Esophagus muscularis mucosa (tissue), 4 donors: Measurements from ENCODE around the gene ADAMTS14.

ENCODE experiments used
- CTCF ChIP-seq, 3 experiments: fragments of 200-600 bp in 2 of 3; fragments of 450-650 bp in 1 of 3; sonication (generic) in 2 of 3; IDR thresholded peaks; one replicate each; pipeline ENCODE4 v1.5.1; 2017 to 2019; ENCODE audit warnings: antibody characterized with exemption in 3 of 3, mild to moderate bottlenecking in 2 of 3, moderate library complexity in 1 of 3
- EP300 ChIP-seq: sonication (generic); formaldehyde crosslinking; IDR thresholded peaks from one replicate; pipeline ENCODE4 v1.6.1; 2017; ENCODE audit warnings: antibody characterized with exemption
- POLR2AphosphoS5 ChIP-seq, 2 donors: sonication (generic); formaldehyde crosslinking; IDR thresholded peaks; one replicate each; pipeline ENCODE4 v1.6.1; 2017; ENCODE audit warnings: antibody characterized with exemption in 2 of 2

GRCh38 chr10:70763567-70763966 lies 91.3 kb downstream of the ADAMTS14 start:
- TF ChIP-seq CTCF (IDR thresholded peaks at IDR 0.05) (no peak), POLR2AphosphoS5 (IDR thresholded peaks at IDR 0.05) (no peak), EP300 (no peak)
